SU-DHL-6 (cell line): ENCODE data around the gene SCN3B.

Experiments used
- H2AFZ ChIP-seq: fragments of 200-600 bp; sonication (generic); 2 replicates; pipeline ENCODE4 v1.6.1; 2014; ENCODE audit warnings: low read depth, mild to moderate bottlenecking, moderate library complexity, mixed read lengths, antibody characterized with exemption, low read length; ENCODE audit not compliant: severe bottlenecking
- H3F3A ChIP-seq: fragments of 200-600 bp; shearing (Covaris generic); 2 replicates; pipeline ENCODE4 v1.6.0; 2016; ENCODE audit warnings: antibody characterized with exemption, mild to moderate bottlenecking; ENCODE audit not compliant: insufficient read depth
- H3K27ac ChIP-seq: fragments of 200-600 bp; sonication (generic); 2 replicates; pipeline ENCODE4 v1.5.1; 2016; ENCODE audit warnings: low read depth, mild to moderate bottlenecking, low read length, moderate library complexity, mixed read lengths
- H3K27me3 ChIP-seq: fragments of 200-600 bp; sonication (generic), shearing (Covaris generic); 2 replicates; pipeline ENCODE4 v1.6.0; 2014; ENCODE audit warnings: mild to moderate bottlenecking, low read length
- H3K36me3 ChIP-seq: fragments of 200-600 bp; sonication (generic); 2 replicates; pipeline ENCODE4 v1.6.1; 2014; ENCODE audit warnings: mild to moderate bottlenecking, low read length, mixed read lengths
- H3K4me2 ChIP-seq: fragments of 300-600, 200-600 bp; shearing (Covaris generic), sonication (generic); 2 replicates; pipeline ENCODE4 v1.6.0; 2014; ENCODE audit warnings: low read length, low read depth, mild to moderate bottlenecking; ENCODE audit not compliant: poor library complexity, severe bottlenecking
- H3K4me3 ChIP-seq: fragments of 200-600 bp; sonication (generic); 2 replicates; pipeline ENCODE4 v1.5.1; 2014; ENCODE audit warnings: antibody characterized with exemption, low read length, mild to moderate bottlenecking, mixed read lengths; ENCODE audit not compliant: insufficient read depth, poor library complexity, severe bottlenecking
- H3K79me2 ChIP-seq: fragments of 200-600 bp; sonication (generic); 2 replicates; pipeline ENCODE4 v1.6.1; 2014; ENCODE audit warnings: mild to moderate bottlenecking, low read length, moderate library complexity; ENCODE audit not compliant: insufficient read depth
- H3K9ac ChIP-seq: fragments of 200-600 bp; sonication (generic); 2 replicates; pipeline ENCODE4 v1.7.0; 2014; ENCODE audit warnings: mild to moderate bottlenecking, low read length
- H3K9me2 ChIP-seq: fragments of 200-600 bp; sonication (generic); replicated peaks from 2 replicates; pipeline ENCODE4 v1.6.1; 2014; ENCODE audit warnings: low read length; ENCODE audit not compliant: insufficient read depth
- H3K9me3 ChIP-seq: fragments of 200-600 bp; sonication (generic); 2 replicates; pipeline ENCODE4 v1.6.1; 2014; ENCODE audit warnings: low read length, mixed read lengths; ENCODE audit not compliant: insufficient read depth
- H4K20me1 ChIP-seq: fragments of 200-600 bp; sonication (generic); 2 replicates; pipeline ENCODE4 v1.6.1; 2014; ENCODE audit warnings: low read depth, mild to moderate bottlenecking, antibody characterized with exemption, low read length, moderate library complexity, mixed read lengths
- CTCF ChIP-seq: fragments of 200-600 bp; sonication (generic); IDR thresholded peaks from one replicate; pipeline ENCODE4 v1.5.1; 2017; ENCODE audit warnings: antibody characterized with exemption, mild to moderate bottlenecking, low read length, moderate library complexity; ENCODE audit not compliant: insufficient read depth, poor library complexity, severe bottlenecking
- EZH2phosphoT487 ChIP-seq: fragments of 200-600 bp; sonication (generic), shearing (Covaris generic); conservative IDR thresholded peaks from 2 replicates; pipeline ENCODE4 v1.6.1; 2018; ENCODE audit warnings: mild to moderate bottlenecking, antibody characterized with exemption, low read length, moderate library complexity, mixed read lengths

Gene SCN3B

GRCh38 chr11:123653483-123653826, 969 bp downstream of the SCN3B start:
- Histone ChIP-seq H3K79me2 (no peaks in the 10 kb centered on the region), H2AFZ (no peak overlapping the region), H3F3A (no peaks in the 10 kb centered on the region), H3K27me3 (no peaks in the 10 kb centered on the region), H3K9ac (no peak overlapping the region), H3K4me3 (no peak overlapping the region), H3K36me3 (no peaks in the 10 kb centered on the region), H3K4me2 (no peak overlapping the region), H3K9me2 (no peaks in the 10 kb centered on the region), H4K20me1 (no peaks in the 10 kb centered on the region), H3K9me3 (no peaks in the 10 kb centered on the region), H3K27ac (no peak overlapping the region)
- TF ChIP-seq CTCF (no peak), EZH2phosphoT487 (no peak)

- Histone ChIP-seq H2AFZ (no peak overlapping the region), H3K27ac (no peak overlapping the region), H3K4me3 (no peak overlapping the region), H3K27me3 (no peaks in the 10 kb centered on the region), H4K20me1 (no peaks in the 10 kb centered on the region), H3K79me2 (no peaks in the 10 kb centered on the region), H3K9ac (no peak overlapping the region), H3K4me2 (no peak overlapping the region), H3F3A (no peaks in the 10 kb centered on the region), H3K9me3 (no peaks in the 10 kb centered on the region), H3K36me3 (no peaks in the 10 kb centered on the region), H3K9me2 (no peaks in the 10 kb centered on the region)
- TF ChIP-seq EZH2phosphoT487 (no peak), CTCF (no peak)
Measured at GRCh38 chr11:123652599-123652998, 1.8 kb downstream of the SCN3B start.

GRCh38 chr11:123650901-123651300, 3.5 kb downstream of the SCN3B start:
- Histone ChIP-seq H3K36me3 (no peaks in the 10 kb centered on the region), H3K4me3 (no peak overlapping the region), H3K4me2 (no peak overlapping the region), H3F3A (no peaks in the 10 kb centered on the region), H3K27me3 (no peaks in the 10 kb centered on the region), H3K79me2 (no peaks in the 10 kb centered on the region), H3K9me2 (no peaks in the 10 kb centered on the region), H3K9ac (no peak overlapping the region), H2AFZ (no peak overlapping the region), H3K9me3 (no peaks in the 10 kb centered on the region), H3K27ac (no peak overlapping the region), H4K20me1 (no peaks in the 10 kb centered on the region)
- no peak for TF ChIP-seq EZH2phosphoT487
- TF ChIP-seq CTCF, result no peak
